Hepatocyte (in vitro differentiated cells): ENCODE measurements around the gene CDC42SE2. TPM values are rescaled to one million over a fixed set of nuclear protein-coding genes. Genes with fewer than 3 reads are reported as not detected.
"Not testable (repeated sequence)": the region's sequence is repeated elsewhere in the genome, so short reads cannot be mapped to it uniquely, and the experiment has no call there.

ENCODE experiments used
- DNase-seq: peaks from one replicate; pipeline ENCODE4 v3.0.0-alpha.2; 2016; ENCODE audit warnings: low spot score
- H2AFZ ChIP-seq: fragments of 200-600 bp; sonication (generic); 2 replicates; pipeline ENCODE4 v1.6.0; 2016; ENCODE audit warnings: antibody characterized with exemption, mild to moderate bottlenecking
- H3K27ac ChIP-seq: fragments of 200-600 bp; sonication (generic); 2 replicates; pipeline ENCODE4 v1.5.1; 2016; ENCODE audit warnings: mild to moderate bottlenecking
- H3K27me3 ChIP-seq: fragments of 200-600 bp; sonication (generic); 2 replicates; pipeline ENCODE4 v1.6.1; 2016
- H3K36me3 ChIP-seq: fragments of 200-600 bp; sonication (generic); replicated peaks from 2 replicates; pipeline ENCODE4 v1.5.1; 2016; ENCODE audit warnings: low read depth; ENCODE audit not compliant: insufficient read depth
- H3K4me1 ChIP-seq: fragments of 200-600 bp; sonication (generic); 2 replicates; pipeline ENCODE4 v1.5.1; 2016; ENCODE audit warnings: mild to moderate bottlenecking, moderate library complexity; ENCODE audit not compliant: insufficient read depth
- H3K4me2 ChIP-seq: fragments of 200-600 bp; sonication (generic); 2 replicates; pipeline ENCODE4 v1.6.0; 2016
- H3K4me3 ChIP-seq: fragments of 200-600 bp; sonication (generic); 2 replicates; pipeline ENCODE4 v1.5.1; 2016; ENCODE audit warnings: mild to moderate bottlenecking
- H3K79me2 ChIP-seq: fragments of 200-600 bp; sonication (generic); 2 replicates; pipeline ENCODE4 v1.6.0; 2017; ENCODE audit warnings: mild to moderate bottlenecking
- H3K9me2 ChIP-seq: fragments of 200-600 bp; sonication (generic); replicated peaks from 2 replicates; pipeline ENCODE4 v1.6.0; 2017; ENCODE audit warnings: mild to moderate bottlenecking; ENCODE audit not compliant: insufficient read depth
- H3K9me3 ChIP-seq: fragments of 200-600 bp; sonication (generic); 2 replicates; pipeline ENCODE4 v1.5.1; 2016; ENCODE audit warnings: low read depth, mild to moderate bottlenecking
- H4K20me1 ChIP-seq: fragments of 200-600 bp; sonication (generic); 2 replicates; pipeline ENCODE4 v1.6.0; 2016; ENCODE audit warnings: mild to moderate bottlenecking; ENCODE audit not compliant: insufficient read depth, poor library complexity, severe bottlenecking
- CTCF ChIP-seq: fragments of 200-600 bp; sonication (generic); IDR thresholded peaks from 2 replicates; pipeline ENCODE4 v1.5.1; 2016; ENCODE audit warnings: antibody characterized with exemption, mild to moderate bottlenecking; ENCODE audit not compliant: poor library complexity
- EZH2 ChIP-seq: fragments of 200-600 bp; sonication (generic); IDR thresholded peaks from 2 replicates; pipeline ENCODE4 v1.6.1; 2016; ENCODE audit warnings: antibody characterized with exemption, mild to moderate bottlenecking, borderline replicate concordance
- EZH2phosphoT487 ChIP-seq: fragments of 200-600 bp; sonication (generic); IDR thresholded peaks from one replicate; pipeline ENCODE4 v1.6.1; 2018; ENCODE audit warnings: antibody characterized with exemption, mild to moderate bottlenecking, low read depth, moderate library complexity; ENCODE audit not compliant: unreplicated experiment, severe bottlenecking
- WGBS: methylation state at CpG from one replicate; pipeline ENCODE4 v1.1.6; 2016; ENCODE audit warnings: low lambda C conversion rate; ENCODE audit errors: missing lambda C conversion rate; 5-methylcytosine and 5-hydroxymethylcytosine counted together
- polyA plus RNA-seq: library from polyadenylated mRNA; unstranded; fragments of >200 nt; fragmentation: Nextera tagmentation; extraction: Ambion mirVana; gene quantifications from 2 replicates; pipeline ENCODE4 v1.2.1, GENCODE V29; 2016
- total RNA-seq: library from RNA; depleted of rRNA; stranded (reverse); fragments of >200 nt; gene quantifications from 2 replicates; pipeline ENCODE4 v1.2.3, GENCODE V29; 2014

CDC42SE2 gene
- total and polyA plus RNA-seq, 2 experiments from 2014 or later: 27.2 to 51.5 TPM

DNA sequence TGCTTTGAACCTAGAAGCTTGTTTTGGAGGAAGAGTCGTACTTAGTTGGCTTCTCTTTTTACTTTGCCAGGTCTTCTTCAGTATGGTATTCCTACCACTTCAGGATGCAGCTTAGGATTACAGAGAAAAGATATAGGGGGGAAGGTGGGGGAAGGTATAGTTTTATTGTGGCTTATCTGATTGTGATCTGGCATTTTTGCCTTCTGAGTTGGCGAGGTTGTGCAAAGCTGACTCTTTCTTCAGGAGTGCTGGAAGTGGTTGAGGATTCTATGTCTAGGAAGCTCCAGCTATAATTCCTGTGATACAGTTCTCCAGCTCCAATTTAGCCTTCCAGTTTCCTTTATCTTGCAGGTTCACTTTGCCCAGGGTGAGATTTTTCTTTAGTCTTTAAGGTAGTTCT lies 7.0 kb downstream of the CDC42SE2 start:
- no peak for DNase-seq
- H3K36me3 ChIP-seq: no peaks in the 10 kb centered on the region
- H3K79me2 ChIP-seq: peaks cover 100% of the 10 kb centered on the region

GRCh38 chr5:131271888-131272287 lies 8.0 kb downstream of the CDC42SE2 start:
- not testable (repeated sequence) for H3K4me1 ChIP-seq, H3K27ac ChIP-seq, H3K36me3 ChIP-seq, H3K9me3 ChIP-seq, H3K9me2 ChIP-seq, DNase-seq, H3K4me3 ChIP-seq, H3K27me3 ChIP-seq, H3K4me2 ChIP-seq, H2AFZ ChIP-seq
- 97% methylated on average over 8 of the region's 8 CpGs for WGBS
- Histone ChIP-seq H3K79me2 (peaks cover 100% of the 10 kb centered on the region), H4K20me1 (peaks cover 24% of the 10 kb centered on the region)

More for the DNA sequence above, 7.0 kb downstream of the CDC42SE2 start:
- H3K27ac ChIP-seq: no peak overlapping the region
- H3K9me2 ChIP-seq: no peaks in the 10 kb centered on the region
- 82% methylated on average over 2 of the region's 2 CpGs for WGBS
- H3K27me3 ChIP-seq: no peaks in the 10 kb centered on the region
- H3K9me3 ChIP-seq: no peaks in the 10 kb centered on the region
- peaks cover 28% of the 10 kb centered on the region for H4K20me1 ChIP-seq
- TF ChIP-seq EZH2phosphoT487: no peak
- no peak for TF ChIP-seq EZH2
- TF ChIP-seq CTCF: no peak
- peaks cover 3% of the 10 kb centered on the region for H3K4me1 ChIP-seq
- no peak overlapping the region for H3K4me3 ChIP-seq
- H2AFZ ChIP-seq: no peak overlapping the region
- peak overlapping the region; percentile 8 for H3K4me2 ChIP-seq

- Histone ChIP-seq H3K4me1 (no peaks in the 10 kb centered on the region), H3K79me2 (peaks cover 100% of the 10 kb centered on the region), H3K9me3 (no peaks in the 10 kb centered on the region), H4K20me1 (peaks cover 22% of the 10 kb centered on the region), H3K36me3 (no peaks in the 10 kb centered on the region), H3K27me3 (no peaks in the 10 kb centered on the region), H2AFZ (no peak overlapping the region), H3K27ac (no peak overlapping the region), H3K9me2 (no peaks in the 10 kb centered on the region), H3K4me3 (no peak overlapping the region), H3K4me2 (no peak overlapping the region)
- WGBS: 90% methylated on average over 5 of the region's 5 CpGs
- TF ChIP-seq EZH2: no peak
- no peak for DNase-seq
These were observed 8.5 kb downstream of the CDC42SE2 start for GRCh38 chr5:131272307-131272706.

- Histone ChIP-seq H3K9me2 (no peaks in the 10 kb centered on the region), H3K4me2 (no peak overlapping the region), H3K4me3 (no peak overlapping the region), H3K27ac (no peak overlapping the region), H3K79me2 (peaks cover 99% of the 10 kb centered on the region), H4K20me1 (peaks cover 22% of the 10 kb centered on the region), H2AFZ (no peak overlapping the region), H3K4me1 (no peaks in the 10 kb centered on the region), H3K27me3 (no peaks in the 10 kb centered on the region), H3K36me3 (no peaks in the 10 kb centered on the region), H3K9me3 (no peaks in the 10 kb centered on the region)
- DNase-seq: no peak
- 100% methylated on average over 2 of the region's 2 CpGs for WGBS
- TF ChIP-seq EZH2phosphoT487: no peak
- TF ChIP-seq CTCF: no peak
- no peak for TF ChIP-seq EZH2
These were observed 8.9 kb downstream of the CDC42SE2 start for GRCh38 chr5:131272724-131273123.
